IMR-90 (cell line): Measurements from ENCODE around the gene HCN2. TPM values are rescaled to one million over a fixed set of nuclear protein-coding genes. Genes with fewer than 3 reads are reported as not detected.

ENCODE experiments used
- ATAC-seq: fragments of 200-7000 bp; cut with Tn5 transposase; 2 replicates; pipeline ENCODE4 v1.9.1; 2020; ENCODE audit warnings: low read depth, mild to moderate bottlenecking, moderate library complexity
- BruUV-seq: library from RNA; stranded (reverse); fragments of 400-500 nt; replicated peaks from 2 replicates; lab custom pipeline; 2021; lab: Mats Ljungman, UMichigan
- CTCF ChIA-PET: fragments of 300-600 bp; formaldehyde crosslinking; extraction: SDS; loops from one replicate; lab custom pipeline; 2021; ENCODE audit warnings: antibody characterized with exemption; lab: Yijun Ruan, JAX
- POLR2A ChIA-PET: fragments of 300-600 bp; sonication (Branson Sonifier 250); formaldehyde crosslinking; loops from one replicate; lab custom pipeline; 2022; ENCODE audit warnings: antibody characterized with exemption; ENCODE audit not compliant: unreplicated experiment; lab: Charles Lee
- DNase-seq: peaks from one replicate; pipeline ENCODE4 v3.0.0; 2013
- H2AFZ ChIP-seq: replicated peaks from 2 replicates; pipeline ENCODE3; 2013; ENCODE audit warnings: low read length, mild to moderate bottlenecking; ENCODE audit not compliant: poor library complexity
- H2AK5ac ChIP-seq: 2 replicates; pipeline ENCODE4 v1.6.1; 2013; ENCODE audit warnings: low read depth, low read length, inconsistent platforms
- H2AK9ac ChIP-seq: replicated peaks from 2 replicates; pipeline ENCODE3; 2013; ENCODE audit warnings: mild to moderate bottlenecking, low read depth, low read length, moderate library complexity; ENCODE audit not compliant: poor library complexity
- H2BK120ac ChIP-seq: 2 replicates; pipeline ENCODE4 v1.6.1; 2013; ENCODE audit warnings: low read depth, low read length, inconsistent platforms
- H2BK15ac ChIP-seq: 3 replicates; pipeline ENCODE4 v1.6.1; 2013; ENCODE audit warnings: low read depth, low read length, inconsistent platforms
- H2BK20ac ChIP-seq: 2 replicates; pipeline ENCODE4 v1.6.1; 2013; ENCODE audit warnings: low read depth, mild to moderate bottlenecking, inconsistent platforms, low read length, moderate library complexity
- H2BK5ac ChIP-seq: 2 replicates; pipeline ENCODE4 v1.6.1; 2013; ENCODE audit warnings: mild to moderate bottlenecking, low read depth, low read length, inconsistent platforms; ENCODE audit not compliant: poor library complexity, severe bottlenecking
- H3K14ac ChIP-seq: replicated peaks from 2 replicates; pipeline ENCODE4 v1.6.1; 2013; ENCODE audit warnings: low read depth, low read length, inconsistent platforms
- H3K18ac ChIP-seq: 2 replicates; pipeline ENCODE4 v1.6.1; 2013; ENCODE audit warnings: low read depth, low read length, control low read depth
- H3K23ac ChIP-seq: 2 replicates; pipeline ENCODE4 v1.6.1; 2013; ENCODE audit warnings: low read depth, low read length, inconsistent platforms
- H3K27ac ChIP-seq: 2 replicates; pipeline ENCODE4 v1.5.1; 2013; ENCODE audit warnings: mild to moderate bottlenecking, control low read depth, low read length; ENCODE audit not compliant: insufficient read depth
- H3K27me3 ChIP-seq: 2 replicates; pipeline ENCODE4 v1.6.1; 2013; ENCODE audit warnings: low read length; ENCODE audit not compliant: control insufficient read depth, insufficient read depth
- H3K36me3 ChIP-seq: 2 replicates; pipeline ENCODE4 v1.6.1; 2013; ENCODE audit warnings: low read length, mixed read lengths; ENCODE audit not compliant: control insufficient read depth, insufficient read depth
- H3K4ac ChIP-seq: 2 replicates; pipeline ENCODE4 v1.6.1; 2013; ENCODE audit warnings: low read depth, low read length, inconsistent platforms
- H3K4me1 ChIP-seq: 2 replicates; pipeline ENCODE4 v1.6.1; 2013; ENCODE audit warnings: low read length, mixed read lengths; ENCODE audit not compliant: control insufficient read depth, insufficient read depth
- H3K4me2 ChIP-seq: 2 replicates; pipeline ENCODE4 v1.6.1; 2013; ENCODE audit warnings: low read depth, mild to moderate bottlenecking, control low read depth, low read length, moderate library complexity
- H3K4me3 ChIP-seq: 2 replicates; pipeline ENCODE4 v1.5.1; 2013; ENCODE audit warnings: low read depth, mild to moderate bottlenecking, control low read depth, low read length, moderate library complexity; ENCODE audit not compliant: insufficient read depth
- H3K56ac ChIP-seq: 2 replicates; pipeline ENCODE4 v1.6.1; 2013; ENCODE audit warnings: low read length, inconsistent platforms; ENCODE audit not compliant: insufficient read depth; ENCODE audit errors: extremely low read depth
- H3K79me1 ChIP-seq, 2 experiments: 2 replicates each; pipeline ENCODE4 v1.6.1; 2013; ENCODE audit warnings: low read length in 2 of 2, inconsistent platforms in 1 of 2, low read depth in 1 of 2
- H3K9ac ChIP-seq: 2 replicates; pipeline ENCODE4 v1.6.1; 2013; ENCODE audit warnings: low read depth, low read length, control low read depth
- H3K9me1 ChIP-seq: 2 replicates; pipeline ENCODE4 v1.6.1; 2013; ENCODE audit warnings: low read length, inconsistent platforms; ENCODE audit not compliant: insufficient read depth
- H3K9me3 ChIP-seq: 2 replicates; pipeline ENCODE4 v1.6.1; 2013; ENCODE audit warnings: low read length; ENCODE audit not compliant: control insufficient read depth, insufficient read depth
- H4K20me1 ChIP-seq: 2 replicates; pipeline ENCODE4 v1.6.1; 2013; ENCODE audit warnings: low read length, inconsistent platforms; ENCODE audit not compliant: insufficient read depth
- H4K5ac ChIP-seq: 2 replicates; pipeline ENCODE4 v1.6.1; 2013; ENCODE audit warnings: mild to moderate bottlenecking, low read depth, low read length, control low read depth
- H4K8ac ChIP-seq, 2 experiments: 2 replicates each; pipeline ENCODE4 v1.6.1; 2013; ENCODE audit warnings: low read depth in 2 of 2, low read length in 2 of 2, control low read depth in 1 of 2, inconsistent platforms in 1 of 2
- H4K91ac ChIP-seq: 2 replicates; pipeline ENCODE4 v1.6.1; 2013; ENCODE audit warnings: low read depth, low read length, inconsistent platforms; ENCODE audit not compliant: insufficient read depth
- BHLHE40 ChIP-seq: fragments of 150-350 bp; IDR thresholded peaks from 2 replicates; pipeline ENCODE4 v1.6.1; 2016; ENCODE audit warnings: mild to moderate bottlenecking, low read depth, low read length
- CEBPB ChIP-seq: IDR thresholded peaks from 2 replicates; pipeline ENCODE4 v1.6.1; 2012; ENCODE audit warnings: low read depth, low read length, improper control_type of control experiment
- CHD1 ChIP-seq: IDR thresholded peaks from 2 replicates; pipeline ENCODE4 v1.6.1; 2012; ENCODE audit warnings: low read depth, low read length, improper control_type of control experiment
- ELK1 ChIP-seq: fragments of 150-350 bp; IDR thresholded peaks from 2 replicates; pipeline ENCODE4 v1.6.1; 2016; ENCODE audit warnings: low read depth, mild to moderate bottlenecking, low read length, moderate library complexity, borderline replicate concordance
- FOS ChIP-seq: fragments of 150-350 bp; IDR thresholded peaks from 2 replicates; pipeline ENCODE4 v1.6.1; 2016; ENCODE audit warnings: low read depth, low read length
- MAZ ChIP-seq: IDR thresholded peaks from 2 replicates; pipeline ENCODE4 v1.6.1; 2012; ENCODE audit warnings: low read depth, mild to moderate bottlenecking, low read length, improper control_type of control experiment, moderate library complexity, borderline replicate concordance
- MXI1 ChIP-seq: IDR thresholded peaks from 2 replicates; pipeline ENCODE4 v1.6.1; 2012; ENCODE audit warnings: low read depth, mild to moderate bottlenecking, low read length, moderate library complexity, borderline replicate concordance
- NFE2L2 ChIP-seq: fragments of 150-350 bp; IDR thresholded peaks from 2 replicates; pipeline ENCODE4 v1.6.1; 2016; ENCODE audit warnings: low read depth, mild to moderate bottlenecking, low read length
- POLR2A ChIP-seq: IDR thresholded peaks from 2 replicates; pipeline ENCODE4 v1.6.1; 2012; ENCODE audit warnings: mild to moderate bottlenecking, low read depth, low read length
- RAD21 ChIP-seq: IDR thresholded peaks from 2 replicates; pipeline ENCODE4 v1.6.1; 2012; ENCODE audit warnings: low read length, improper control_type of control experiment
- RCOR1 ChIP-seq: IDR thresholded peaks from 2 replicates; pipeline ENCODE4 v1.6.1; 2012; ENCODE audit warnings: mild to moderate bottlenecking, low read length, improper control_type of control experiment; ENCODE audit not compliant: insufficient replicate concordance
- RFX5 ChIP-seq: IDR thresholded peaks from 2 replicates; pipeline ENCODE4 v1.8.0; 2012; ENCODE audit warnings: low read depth, mild to moderate bottlenecking, low read length, moderate library complexity
- SMC3 ChIP-seq: fragments of 150-350 bp; IDR thresholded peaks from 2 replicates; pipeline ENCODE4 v1.6.1; 2016; ENCODE audit warnings: low read depth, mild to moderate bottlenecking, antibody characterized with exemption, low read length, moderate library complexity
- USF2 ChIP-seq: fragments of 150-350 bp; IDR thresholded peaks from 2 replicates; pipeline ENCODE4 v1.6.1; 2017; ENCODE audit warnings: mild to moderate bottlenecking, antibody characterized with exemption, low read length, low read depth
- WGBS, 2 experiments: methylation state at CpG; one replicate each; pipeline versions ENCODE4 v1.1.5 to v1.1.7; 2013; ENCODE audit warnings: missing lambda C conversion rate in 2 of 2; ENCODE audit not compliant: insufficient read length in 1 of 2; ENCODE audit errors: extremely low coverage in 2 of 2; 5-methylcytosine and 5-hydroxymethylcytosine counted together
- dilution Hi-C: fragments of 300-500 bp; cut with HindIII; formaldehyde crosslinking; loops from one replicate; pipeline ENCODE4 v1.14.3; 2018; ENCODE audit warnings: low sequenced_read_pairs; ENCODE audit not compliant: unreplicated experiment
- in situ Hi-C: fragments of 300-500 bp; cut with MboI; formaldehyde crosslinking; loops from 3 replicates; pipeline ENCODE4 v1.14.3; 2019; ENCODE audit warnings: low sequenced_read_pairs, inconsistent platforms, mixed read lengths
- intact Hi-C: fragments of 100-400 bp; cut with micrococcal nuclease; formaldehyde crosslinking; loops from 2 replicates; pipeline ENCODE4 v1.10.0; 2022
- polyA plus RNA-seq, 3 experiments: library from polyadenylated mRNA; depleted of rRNA; stranded (reverse); fragments of >200 nt; gene quantifications; 2 replicates each; pipeline ENCODE4 v1.2.3, GENCODE V29; 2012; ENCODE audit warnings: low replicate concordance in 1 of 3
- total RNA-seq: library from RNA; depleted of rRNA; stranded (reverse); fragments of >200 nt; gene quantifications from 2 replicates; pipeline ENCODE4 v1.2.3, GENCODE V29; 2012

HCN2 gene
- total and polyA plus RNA-seq, 2 of the 4 experiments (the other 2 are of a cell fraction), result 0.72 to 2.6 TPM

GRCh38 chr19:596263-596655 lies 6.6 kb downstream of the HCN2 start:
- Histone ChIP-seq H3K36me3 (no peaks in the 10 kb centered on the region), H4K20me1 (peaks cover 18% of the 10 kb centered on the region), H4K8ac (no peak overlapping the region), H2BK120ac (no peak overlapping the region), H2BK20ac (no peak overlapping the region), H3K14ac (no peak overlapping the region), H3K56ac (no peak overlapping the region), H3K9me1 (no peaks in the 10 kb centered on the region), H2AK5ac (no peak overlapping the region), H3K27me3 (peaks cover 14% of the 10 kb centered on the region; the same call in 1 of the 2 replicates), H3K4me1 (no peaks in the 10 kb centered on the region), H3K9me3 (peaks cover 2% of the 10 kb centered on the region; the same call in 1 of the 2 replicates), H2BK15ac (no peak overlapping the region), H3K9ac (no peak overlapping the region), H4K5ac (no peak overlapping the region), H2BK5ac (no peak overlapping the region), H3K4me3 (no peak overlapping the region), H3K4me2 (no peak overlapping the region), H3K4ac (no peak overlapping the region), H3K18ac (no peak overlapping the region), H3K79me1 (no peaks in the 10 kb centered on the region), H2AK9ac (no peak overlapping the region), H2AFZ (no peak overlapping the region), H3K27ac (no peak overlapping the region), H4K91ac (no peak overlapping the region), H3K23ac (no peak overlapping the region)
- ChIA-PET POLR2A (no interaction called here), CTCF (no interaction called here)
- in situ Hi-C loops (no loop called here), intact Hi-C loops (no loop called here), dilution Hi-C loops (no loop called here)
- no TSS peak for BruUV-seq
- DNase-seq (no peak), ATAC-seq (no peak)
- WGBS, 2 experiments, result 85% methylated on average over 5 of the region's 16 CpGs; no CpG with 5 or more reads in 1 of the 2 experiments
- TF ChIP-seq RAD21 (no peak), NFE2L2 (no peak), CEBPB (no peak), USF2 (no peak), SMC3 (no peak), FOS (no peak), MAZ (no peak), RCOR1 (no peak), MXI1 (no peak), RFX5 (no peak), CHD1 (no peak), POLR2A (no peak), ELK1 (no peak), BHLHE40 (no peak)
